ENCODE data around the gene S100A8.

The S100A8 gene

GRCh38 chr1:153357076-153357852 lies 33.6 kb downstream of the S100A8 start:
- Mint-ChIP-seq H3K9me3 (no peaks in the 10 kb centered on the region), H3K36me3 (ENCODE audit: low read depth) (no peaks in the 10 kb centered on the region)
- no peak for TF ChIP-seq CTCF (IDR thresholded peaks at IDR 0.05; ENCODE audit: unreplicated experiment in 3 of 3)

GRCh38 chr1:153356392-153357075 lies 34.3 kb downstream of the S100A8 start:
- Mint-ChIP-seq H3K4me1 (no peaks in the 10 kb centered on the region), H3K36me3 (ENCODE audit: low read depth) (no peaks in the 10 kb centered on the region), H3K9me3 (no peaks in the 10 kb centered on the region), H3K27me3 (ENCODE audit: low read depth) (peaks cover 9% of the 10 kb centered on the region), H3K27ac (no peak overlapping the region), H3K4me3 (no peak overlapping the region)
- TF ChIP-seq CTCF (IDR thresholded peaks at IDR 0.05; ENCODE audit: unreplicated experiment in 3 of 3) = no peak

More at GRCh38 chr1:153357076-153357852, 33.6 kb downstream of the S100A8 start:
- Mint-ChIP-seq H3K4me3 (no peak overlapping the region), H3K27me3 (ENCODE audit: low read depth) (peaks cover 5% of the 10 kb centered on the region), H3K4me1 (no peaks in the 10 kb centered on the region), H3K27ac (no peak overlapping the region)

GRCh38 chr1:153355445-153356071 lies 35.3 kb downstream of the S100A8 start:
- H3K27ac Mint-ChIP-seq = no peak overlapping the region
- H3K4me1 Mint-ChIP-seq = no peaks in the 10 kb centered on the region
- TF ChIP-seq CTCF (IDR thresholded peaks at IDR 0.05; ENCODE audit: unreplicated experiment in 3 of 3) = peak in 2 of 3 experiments; percentile 23 to 37
- H3K4me3 Mint-ChIP-seq = no peak overlapping the region
- peaks cover 17% of the 10 kb centered on the region for H3K27me3 Mint-ChIP-seq (ENCODE audit: low read depth)
- no peaks in the 10 kb centered on the region for H3K36me3 Mint-ChIP-seq (ENCODE audit: low read depth)
- no peaks in the 10 kb centered on the region for H3K9me3 Mint-ChIP-seq

- peaks cover 24% of the 10 kb centered on the region for H3K27me3 Mint-ChIP-seq (ENCODE audit: low read depth)
- no peaks in the 10 kb centered on the region for H3K9me3 Mint-ChIP-seq
- H3K36me3 Mint-ChIP-seq (ENCODE audit: low read depth) = no peaks in the 10 kb centered on the region
- no peak for TF ChIP-seq CTCF (IDR thresholded peaks at IDR 0.05; ENCODE audit: unreplicated experiment in 3 of 3)
- no peaks in the 10 kb centered on the region for H3K4me1 Mint-ChIP-seq
- H3K27ac Mint-ChIP-seq = no peak overlapping the region
- H3K4me3 Mint-ChIP-seq = no peak overlapping the region
Measured at GRCh38 chr1:153354515-153355193, 36.2 kb downstream of the S100A8 start.

- Mint-ChIP-seq H3K4me3 (no peak overlapping the region), H3K27ac (no peak overlapping the region), H3K4me1 (no peaks in the 10 kb centered on the region), H3K9me3 (no peaks in the 10 kb centered on the region), H3K36me3 (ENCODE audit: low read depth) (no peaks in the 10 kb centered on the region), H3K27me3 (ENCODE audit: low read depth) (peaks cover 29% of the 10 kb centered on the region)
- TF ChIP-seq CTCF (IDR thresholded peaks at IDR 0.05; ENCODE audit: unreplicated experiment in 3 of 3) = peak; percentile 27 to 56 (median 43)
Measured at GRCh38 chr1:153353226-153353947, 37.5 kb downstream of the S100A8 start.

All from nephron (organoid).